Activated T-cell treated with anti-CD3 and anti-CD28 coated beads, Interleukin-2, amount 50 U/mL, for 72 hours (primary cell): ENCODE results near the gene MTG1. TPM values are rescaled to one million over a fixed set of nuclear protein-coding genes. Genes with fewer than 3 reads are reported as not detected.
A peak's percentile ranks its signal among the peaks of the same experiment; 100 is the strongest.
"Not testable (repeated sequence)": the region's sequence is repeated elsewhere in the genome, so short reads cannot be mapped to it uniquely, and the experiment has no call there.

Experiments
- ATAC-seq, 2 donors: fragments of 150-1000 bp; cut with Tn5 transposase; replicated peaks in 1 of 2; 2 replicates each; pipeline ENCODE4 v1.10.0; 2021; ENCODE audit warnings: moderate library complexity in 2 of 2, mild to moderate bottlenecking in 1 of 2
- DNase-seq, 2 donors: peaks; one replicate each; pipeline ENCODE4 v3.0.0; 2021 to 2022; ENCODE audit warnings: mixed read lengths in 1 of 2
- H3K27ac Mint-ChIP-seq: one replicate; pipeline ENCODE4 v1.8.0; 2022; ENCODE audit warnings: mild to moderate bottlenecking, moderate library complexity, mixed read lengths
- H3K27me3 Mint-ChIP-seq: one replicate; pipeline ENCODE4 v1.8.0; 2022; ENCODE audit warnings: low read depth, mixed read lengths
- H3K36me3 Mint-ChIP-seq, 2 donors: one replicate each; pipeline ENCODE4 v1.8.0; 2022; ENCODE audit warnings: mixed read lengths in 2 of 2, mild to moderate bottlenecking in 1 of 2; ENCODE audit not compliant: insufficient read depth in 2 of 2
- H3K4me1 Mint-ChIP-seq: one replicate; pipeline ENCODE4 v1.8.0; 2022; ENCODE audit warnings: low read depth, mixed read lengths
- H3K4me3 Mint-ChIP-seq, 2 donors: one replicate each; pipeline ENCODE4 v1.8.0; 2022; ENCODE audit warnings: mild to moderate bottlenecking in 2 of 2, mixed read lengths in 2 of 2, moderate library complexity in 2 of 2
- H3K9me3 Mint-ChIP-seq, 2 donors: one replicate each; pipeline ENCODE4 v1.8.0; 2022; ENCODE audit warnings: mixed read lengths in 2 of 2
- total RNA-seq, 2 donors: library from RNA; stranded (reverse); gene quantifications; one replicate each; pipeline ENCODE4 v1.2.3, GENCODE V29; 2022

Gene MTG1
- total RNA-seq, 2 donors from 2014 or later, result 58.0 to 67.2 TPM

DNA sequence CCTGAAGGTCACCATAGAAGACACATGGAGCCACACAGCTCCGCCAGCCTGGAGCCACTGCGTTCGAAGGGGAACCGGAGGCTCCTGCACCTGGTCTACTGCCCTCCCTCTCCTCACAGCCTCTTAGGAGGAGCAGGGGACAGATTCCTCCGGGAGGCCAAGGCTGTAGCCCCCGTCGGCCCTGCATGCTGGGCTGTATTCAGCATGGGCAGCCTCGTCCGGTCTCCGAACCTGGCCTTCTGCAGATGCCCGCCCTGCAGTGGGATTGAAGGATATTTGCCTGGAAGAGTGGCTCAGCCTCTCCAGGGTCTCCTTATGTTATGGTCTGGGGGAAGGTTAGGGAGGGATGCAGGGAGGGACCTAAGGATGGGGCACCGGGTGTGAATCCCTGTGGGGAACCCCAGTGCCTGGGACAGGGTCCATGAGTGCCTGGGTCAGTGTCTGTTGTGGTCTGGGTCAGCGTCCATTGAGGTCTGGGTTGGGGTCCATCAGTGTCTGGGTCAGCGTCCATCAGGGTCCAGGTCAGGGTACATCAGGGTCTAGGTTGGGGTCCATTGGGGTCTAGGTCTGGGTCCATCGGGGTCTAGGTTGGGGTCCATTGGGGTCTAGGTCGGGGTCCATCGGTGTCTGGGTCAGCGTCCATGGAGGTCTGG, 46.8 kb downstream of the MTG1 start:
- H3K4me3 Mint-ChIP-seq, result no peak overlapping the region
- no peak overlapping the region for H3K27ac Mint-ChIP-seq
- peaks cover 8 to 9% of the 10 kb centered on the region in 2 donors for H3K36me3 Mint-ChIP-seq
- ATAC-seq (no peak), DNase-seq (no peak)
- H3K4me1 Mint-ChIP-seq, result peaks cover 29% of the 10 kb centered on the region
- H3K27me3 Mint-ChIP-seq, result peaks cover 13% of the 10 kb centered on the region
- H3K9me3 Mint-ChIP-seq, result peaks cover 2 to 3% of the 10 kb centered on the region in 2 donors

DNA sequence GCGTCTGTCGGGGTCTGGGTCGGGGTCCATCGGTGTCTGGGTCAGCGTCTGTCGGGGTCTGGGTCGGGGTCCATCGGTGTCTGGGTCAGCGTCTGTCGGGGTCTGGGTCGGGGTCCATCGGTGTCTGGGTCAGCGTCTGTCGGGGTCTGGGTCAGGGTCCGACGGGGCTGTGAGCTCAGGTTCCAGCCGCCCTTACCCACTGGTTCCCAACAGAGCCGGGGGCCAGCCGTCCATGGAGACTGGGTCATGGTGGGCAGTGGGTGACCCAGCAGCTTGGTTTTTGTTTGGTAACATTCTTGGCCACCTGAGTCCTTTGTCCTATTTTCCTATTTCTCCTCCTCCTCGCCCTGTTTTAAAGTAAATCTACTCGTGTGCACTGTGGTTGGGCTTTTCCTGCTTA, 47.4 kb downstream of the MTG1 start:
- not testable (repeated sequence) for DNase-seq, H3K36me3 Mint-ChIP-seq, H3K27ac Mint-ChIP-seq, H3K4me3 Mint-ChIP-seq, ATAC-seq, H3K9me3 Mint-ChIP-seq
- H3K4me1 Mint-ChIP-seq, result peaks cover 29% of the 10 kb centered on the region
- H3K27me3 Mint-ChIP-seq, result peaks cover 11% of the 10 kb centered on the region

DNA sequence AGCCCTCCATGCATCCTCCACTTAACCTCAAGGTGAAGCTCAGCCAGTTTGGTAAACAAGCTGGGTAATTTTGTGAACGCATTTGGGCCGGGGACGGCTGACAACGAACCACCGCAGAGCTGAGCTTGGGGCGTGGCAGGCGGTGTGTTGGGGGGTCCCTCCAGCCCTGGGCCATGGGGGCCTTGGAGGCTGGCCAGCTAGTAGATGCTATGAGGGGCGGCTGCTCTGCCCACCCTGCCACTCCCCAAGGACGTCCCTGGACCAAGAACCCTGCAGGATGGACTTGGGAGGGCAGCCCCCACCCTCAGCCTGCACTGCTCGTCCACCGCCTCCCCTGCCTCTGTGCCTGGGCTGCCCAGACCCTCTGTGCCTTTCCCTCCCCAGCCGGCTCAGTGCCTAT, 47.8 kb downstream of the MTG1 start:
- peak overlapping the region; percentile 52 to 60 for H3K4me3 Mint-ChIP-seq
- peaks cover 11 to 12% of the 10 kb centered on the region in 2 donors for H3K36me3 Mint-ChIP-seq
- no peak overlapping the region for H3K27ac Mint-ChIP-seq
- DNase-seq, result no peak
- peaks cover 29% of the 10 kb centered on the region for H3K4me1 Mint-ChIP-seq
- peaks cover 7% of the 10 kb centered on the region for H3K27me3 Mint-ChIP-seq
- peak in 1 of 2 donors; percentile 13 for ATAC-seq
- H3K9me3 Mint-ChIP-seq, result peaks cover 5 to 6% of the 10 kb centered on the region in 2 donors

DNA sequence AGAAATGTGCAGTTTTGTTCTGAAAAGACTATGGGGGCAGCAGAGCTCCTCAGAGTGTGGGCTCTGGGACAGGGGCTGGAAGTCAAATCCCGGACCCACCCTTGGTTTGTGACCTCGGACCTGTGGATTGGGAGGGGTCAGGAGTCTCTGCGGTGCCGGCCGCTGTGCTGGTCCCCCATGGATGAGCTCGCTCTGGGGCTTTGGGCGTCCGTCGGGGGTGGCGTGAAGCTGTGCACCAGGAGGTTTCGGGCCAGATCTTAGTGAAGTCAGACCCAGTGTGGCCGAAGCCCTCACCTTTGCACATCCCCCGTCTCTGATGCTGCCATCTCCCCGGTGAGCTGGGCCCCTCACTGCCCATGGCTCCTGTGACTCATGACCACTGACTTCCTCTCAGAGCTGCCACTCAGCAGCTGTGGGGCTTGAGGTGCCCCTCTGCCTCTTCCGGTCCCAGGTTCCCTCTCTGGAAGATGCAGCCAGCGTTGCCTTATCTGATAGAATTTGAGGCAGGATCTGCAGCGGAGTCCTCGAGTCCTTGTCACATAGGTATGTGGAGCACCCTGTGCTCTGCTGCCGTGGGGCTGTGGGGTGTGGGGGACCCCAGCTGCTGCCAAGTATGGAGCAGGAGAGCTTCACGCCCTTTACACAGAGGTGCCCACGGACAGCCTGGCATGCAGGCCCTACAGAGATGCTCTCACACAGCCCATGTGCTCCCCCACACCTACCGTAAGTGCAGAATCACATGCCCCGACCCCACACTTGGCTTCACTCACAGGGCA, 48.4 kb downstream of the MTG1 start:
- ATAC-seq, result peak; percentile 85 to 92
- peaks cover 29% of the 10 kb centered on the region for H3K4me1 Mint-ChIP-seq
- H3K9me3 Mint-ChIP-seq, result peaks cover 5 to 11% of the 10 kb centered on the region in 2 donors
- H3K4me3 Mint-ChIP-seq, result peak overlapping the region; percentile 52 to 60
- H3K27me3 Mint-ChIP-seq, result peaks cover 1% of the 10 kb centered on the region
- peaks cover 15 to 16% of the 10 kb centered on the region in 2 donors for H3K36me3 Mint-ChIP-seq
- H3K27ac Mint-ChIP-seq, result no peak overlapping the region
- peak; percentile 44 to 53 for DNase-seq

- Mint-ChIP-seq H3K27me3 (no peaks in the 10 kb centered on the region), H3K36me3 (peaks cover 23% of the 10 kb centered on the region in 2 donors), H3K4me3 (peak overlapping the region; percentile 52 to 60), H3K27ac (no peak overlapping the region), H3K9me3 (peaks cover 5 to 18% of the 10 kb centered on the region in 2 donors), H3K4me1 (peaks cover 25% of the 10 kb centered on the region)
- ATAC-seq (no peak), DNase-seq (no peak)
These were observed 49.3 kb downstream of the MTG1 start for GRCh38 chr10:133442967-133443924.

DNA sequence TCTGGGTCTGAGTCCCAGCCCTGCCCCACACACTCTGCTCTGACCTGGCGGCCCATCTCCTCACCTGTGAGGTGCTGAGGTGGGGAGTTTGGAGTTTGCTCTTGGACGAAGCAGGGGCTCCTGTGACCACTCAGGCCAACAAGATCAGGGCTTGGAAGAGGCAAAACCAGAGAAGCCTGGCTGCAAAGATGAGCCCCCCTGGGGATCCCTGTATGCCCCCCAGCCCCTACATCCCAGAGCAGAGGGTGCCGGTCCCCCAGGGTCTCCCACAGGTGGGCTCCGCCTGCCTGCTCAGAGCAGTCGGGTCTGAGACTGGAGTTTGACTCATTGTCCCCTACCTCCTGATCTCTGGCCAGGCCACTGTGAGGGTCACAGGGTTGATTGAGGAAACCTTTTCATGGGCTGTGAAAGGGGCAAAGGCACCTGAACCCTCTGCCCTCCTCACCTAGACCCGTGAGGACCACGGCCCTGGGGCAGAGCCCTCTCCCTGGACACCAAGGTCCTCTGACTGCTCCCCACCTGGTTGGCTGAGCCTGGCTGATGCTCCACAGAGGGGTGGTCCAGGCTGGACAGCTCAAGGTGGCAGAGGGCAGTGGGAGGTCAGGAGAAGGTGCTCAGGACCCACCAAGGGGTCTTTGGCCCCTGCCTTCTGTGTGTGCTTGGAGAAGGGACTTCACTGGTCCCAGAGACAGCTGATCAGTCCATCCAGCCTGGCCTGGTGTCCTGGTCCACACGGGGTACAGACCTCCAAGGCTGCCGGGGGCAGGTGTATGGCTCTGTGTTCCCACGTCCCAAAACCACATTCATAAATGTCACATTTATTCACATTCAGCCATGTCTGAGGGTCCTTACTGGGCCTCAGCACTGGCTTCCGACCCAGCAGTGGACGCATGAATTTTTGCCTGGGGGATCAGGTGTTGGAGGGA, 50.6 kb downstream of the MTG1 start:
- Mint-ChIP-seq H3K27ac (no peak overlapping the region), H3K4me3 (no peak overlapping the region), H3K27me3 (no peaks in the 10 kb centered on the region), H3K9me3 (peaks cover 13 to 23% of the 10 kb centered on the region in 2 donors), H3K36me3 (peaks cover 28 to 29% of the 10 kb centered on the region in 2 donors), H3K4me1 (peaks cover 17% of the 10 kb centered on the region)
- ATAC-seq (no peak), DNase-seq (no peak)

- H3K4me1 Mint-ChIP-seq, result peaks cover 17% of the 10 kb centered on the region
- H3K9me3 Mint-ChIP-seq, result peaks cover 13 to 23% of the 10 kb centered on the region in 2 donors
- no peak overlapping the region for H3K4me3 Mint-ChIP-seq
- peaks cover 28 to 29% of the 10 kb centered on the region in 2 donors for H3K36me3 Mint-ChIP-seq
- H3K27me3 Mint-ChIP-seq, result no peaks in the 10 kb centered on the region
- H3K27ac Mint-ChIP-seq, result no peak overlapping the region
- DNase-seq (no peak), ATAC-seq (no peak)
These were observed 51.3 kb downstream of the MTG1 start for GRCh38 chr10:133445268-133445732.

- no peak overlapping the region for H3K27ac Mint-ChIP-seq
- peaks cover 17% of the 10 kb centered on the region for H3K4me1 Mint-ChIP-seq
- ATAC-seq, result no peak
- H3K36me3 Mint-ChIP-seq, result peaks cover 28 to 29% of the 10 kb centered on the region in 2 donors
- no peak overlapping the region for H3K4me3 Mint-ChIP-seq
- peaks cover 13 to 23% of the 10 kb centered on the region in 2 donors for H3K9me3 Mint-ChIP-seq
- DNase-seq, result no peak
- H3K27me3 Mint-ChIP-seq, result no peaks in the 10 kb centered on the region
These were observed 52.1 kb downstream of the MTG1 start for GRCh38 chr10:133445751-133446708.

DNA sequence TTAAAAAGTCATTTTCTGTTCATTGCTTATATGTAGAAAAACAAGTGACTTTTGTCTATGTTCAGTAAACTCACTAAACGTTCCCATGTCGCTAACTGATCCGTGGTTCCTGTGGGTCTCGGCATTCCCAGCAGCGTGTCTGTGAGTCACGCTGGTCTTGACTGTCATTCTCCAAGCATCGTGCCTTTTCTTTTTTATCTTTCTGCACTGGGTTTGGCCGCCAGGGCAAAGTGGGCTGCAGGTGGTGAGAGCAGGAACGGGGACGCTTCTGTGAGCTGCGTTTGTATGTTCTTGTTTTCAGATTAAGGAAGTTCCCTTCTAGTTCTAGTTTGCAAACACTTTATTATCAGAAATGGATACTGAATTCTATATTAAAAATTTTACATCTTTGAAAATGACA, 53.0 kb downstream of the MTG1 start:
- DNase-seq (no peak), ATAC-seq (no peak)
- peaks cover 28 to 29% of the 10 kb centered on the region in 2 donors for H3K36me3 Mint-ChIP-seq
- H3K9me3 Mint-ChIP-seq, result peaks cover 13 to 23% of the 10 kb centered on the region in 2 donors
- no peak overlapping the region for H3K4me3 Mint-ChIP-seq
- no peaks in the 10 kb centered on the region for H3K27me3 Mint-ChIP-seq
- peaks cover 12% of the 10 kb centered on the region for H3K4me1 Mint-ChIP-seq
- no peak overlapping the region for H3K27ac Mint-ChIP-seq

DNA sequence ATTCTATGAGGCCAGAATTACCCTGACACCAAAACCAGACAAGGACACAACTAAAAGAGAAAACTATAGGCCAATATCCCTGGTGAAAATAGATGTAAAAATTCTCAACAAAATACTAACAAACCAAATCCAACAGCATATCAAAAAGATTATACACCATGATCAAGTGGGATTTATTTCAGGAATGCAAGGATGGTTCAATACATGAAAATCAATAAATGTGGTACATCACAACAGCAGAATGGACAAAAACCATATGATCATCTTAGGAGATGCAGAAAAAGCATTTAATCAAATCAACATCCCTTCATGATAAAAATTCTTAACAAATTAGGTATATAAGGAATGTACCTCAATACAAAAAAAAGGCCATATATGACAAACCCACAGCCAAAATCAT, 54.2 kb downstream of the MTG1 start:
- peaks cover under 1% of the 10 kb centered on the region for H3K4me1 Mint-ChIP-seq
- H3K9me3 Mint-ChIP-seq, result peaks cover 13 to 23% of the 10 kb centered on the region in 2 donors
- DNase-seq (no peak), ATAC-seq (no peak)
- H3K27me3 Mint-ChIP-seq, result no peaks in the 10 kb centered on the region
- no peak overlapping the region for H3K4me3 Mint-ChIP-seq
- peaks cover 28 to 29% of the 10 kb centered on the region in 2 donors for H3K36me3 Mint-ChIP-seq
- no peak overlapping the region for H3K27ac Mint-ChIP-seq

- ATAC-seq, result no peak
- H3K36me3 Mint-ChIP-seq, result peaks cover 20% of the 10 kb centered on the region in 2 donors
These were observed 57.4 kb downstream of the MTG1 start for GRCh38 chr10:133451346-133451745.

More at GRCh38 chr10:133451346-133451745, 57.4 kb downstream of the MTG1 start:
- Mint-ChIP-seq H3K4me3 (no peak overlapping the region), H3K4me1 (no peaks in the 10 kb centered on the region), H3K27ac (no peak overlapping the region), H3K9me3 (peaks cover 11 to 20% of the 10 kb centered on the region in 2 donors), H3K27me3 (no peaks in the 10 kb centered on the region)
- no peak for DNase-seq
